HEK293 (cell line): ENCODE results near the gene ARHGAP15.

Experiments
- HOXC10 ChIP-seq: sonication (generic); formaldehyde crosslinking; IDR thresholded peaks from 2 replicates; pipeline ENCODE4 v1.8.1; 2023; ENCODE audit warnings: mild to moderate bottlenecking, missing genetic modification reagents
- HOXD13 ChIP-seq: sonication (generic); formaldehyde crosslinking; IDR thresholded peaks from 2 replicates; pipeline ENCODE4 v1.8.0; 2022; ENCODE audit warnings: missing genetic modification reagents, borderline replicate concordance
- PRDM6 ChIP-seq: fragments of 450-650 bp; formaldehyde crosslinking; IDR thresholded peaks from 2 replicates; pipeline ENCODE4 v1.5.1; 2017; ENCODE audit warnings: missing biosample characterization, missing genetic modification characterization
- SP3 ChIP-seq: fragments of 450-650 bp; formaldehyde crosslinking; IDR thresholded peaks from 2 replicates; pipeline ENCODE4 v1.5.1; 2016; ENCODE audit warnings: missing biosample characterization, missing genetic modification characterization
- ZEB2 ChIP-seq: fragments of 450-650 bp; formaldehyde crosslinking; IDR thresholded peaks from 2 replicates; pipeline ENCODE4 v1.5.1; 2016; ENCODE audit warnings: missing biosample characterization, missing genetic modification characterization
- ZNF10 ChIP-seq: fragments of 450-650 bp; formaldehyde crosslinking; IDR thresholded peaks from 2 replicates; pipeline ENCODE4 v1.5.1; 2017; ENCODE audit warnings: missing biosample characterization, missing genetic modification characterization
- ZNF202 ChIP-seq: fragments of 450-650 bp; formaldehyde crosslinking; IDR thresholded peaks from 2 replicates; pipeline ENCODE4 v1.5.1; 2016; ENCODE audit warnings: missing biosample characterization, missing genetic modification characterization, borderline replicate concordance
- ZNF324 ChIP-seq: fragments of 450-650 bp; formaldehyde crosslinking; IDR thresholded peaks from 2 replicates; pipeline ENCODE4 v1.5.1; 2016; ENCODE audit warnings: missing biosample characterization, missing genetic modification characterization
- ZNF335 ChIP-seq: fragments of 450-650 bp; formaldehyde crosslinking; conservative IDR thresholded peaks from 2 replicates; pipeline ENCODE4 v1.5.1; 2016; ENCODE audit warnings: missing biosample characterization, missing genetic modification characterization
- ZNF404 ChIP-seq: fragments of 450-650 bp; formaldehyde crosslinking; IDR thresholded peaks from 2 replicates; pipeline ENCODE4 v1.5.1; 2017; ENCODE audit warnings: missing biosample characterization, missing genetic modification characterization
- ZNF510 ChIP-seq: fragments of 450-650 bp; formaldehyde crosslinking; IDR thresholded peaks from 2 replicates; pipeline ENCODE4 v1.5.1; 2018; ENCODE audit warnings: mild to moderate bottlenecking, missing genetic modification characterization, missing biosample characterization; ENCODE audit not compliant: insufficient replicate concordance
- ZNF518A ChIP-seq: fragments of 450-650 bp; formaldehyde crosslinking; conservative IDR thresholded peaks from 2 replicates; pipeline ENCODE4 v1.5.1; 2016; ENCODE audit warnings: low read depth, missing biosample characterization, missing genetic modification characterization
- ZNF544 ChIP-seq: fragments of 450-650 bp; formaldehyde crosslinking; IDR thresholded peaks from 2 replicates; pipeline ENCODE4 v1.5.0; 2017; ENCODE audit warnings: missing biosample characterization, missing genetic modification characterization
- ZNF548 ChIP-seq: fragments of 450-650 bp; formaldehyde crosslinking; IDR thresholded peaks from 2 replicates; pipeline ENCODE4 v1.5.1; 2016; ENCODE audit warnings: missing biosample characterization, missing genetic modification characterization
- ZNF549 ChIP-seq: fragments of 450-650 bp; IDR thresholded peaks from 2 replicates; pipeline ENCODE4 v1.5.1; 2018; ENCODE audit warnings: missing biosample characterization, missing genetic modification characterization, mild to moderate bottlenecking, inconsistent platforms, moderate library complexity
- ZNF707 ChIP-seq: fragments of 450-650 bp; formaldehyde crosslinking; IDR thresholded peaks from 2 replicates; pipeline ENCODE4 v1.5.1; 2016; ENCODE audit warnings: missing biosample characterization, missing genetic modification characterization
- ZNF768 ChIP-seq: fragments of 450-650 bp; formaldehyde crosslinking; IDR thresholded peaks from 2 replicates; pipeline ENCODE4 v1.5.1; 2018; ENCODE audit warnings: missing biosample characterization, mild to moderate bottlenecking, missing genetic modification characterization
- ZNF777 ChIP-seq: fragments of 450-650 bp; formaldehyde crosslinking; IDR thresholded peaks from 2 replicates; pipeline ENCODE4 v1.5.1; 2017; ENCODE audit warnings: missing biosample characterization, missing genetic modification characterization, borderline replicate concordance
- ZNF843 ChIP-seq: fragments of 450-650 bp; formaldehyde crosslinking; IDR thresholded peaks from 2 replicates; pipeline ENCODE4 v1.5.1; 2016; ENCODE audit warnings: missing biosample characterization, missing genetic modification characterization
- ZSCAN30 ChIP-seq: fragments of 450-650 bp; IDR thresholded peaks from 2 replicates; pipeline ENCODE4 v1.5.1; 2018; ENCODE audit warnings: missing biosample characterization, mild to moderate bottlenecking, missing genetic modification characterization, moderate library complexity
- TF ChIP-seq, protein P1 (sequence below): fragments of 450-650 bp; formaldehyde crosslinking; IDR thresholded peaks from 2 replicates; pipeline ENCODE4 v1.5.0; 2017; ENCODE audit warnings: missing biosample characterization, missing genetic modification characterization, borderline replicate concordance
- TF ChIP-seq, protein P2 (sequence below): fragments of 450-650 bp; formaldehyde crosslinking; IDR thresholded peaks from 2 replicates; pipeline ENCODE4 v1.5.1; 2016; ENCODE audit warnings: missing biosample characterization, missing genetic modification characterization, borderline replicate concordance
- TF ChIP-seq, protein P3 (sequence below): fragments of 450-650 bp; formaldehyde crosslinking; IDR thresholded peaks from 2 replicates; pipeline ENCODE4; 2016; ENCODE audit warnings: missing biosample characterization, missing genetic modification characterization

Gene ARHGAP15

GRCh38 chr2:143397884-143398614 is 268.8 kb downstream of the ARHGAP15 start (continued):
- TF ChIP-seq ZNF510 (tag by site-specific recombination) = no peak
- TF ChIP-seq ZNF518A (tag by site-specific recombination) = no peak
- no peak for TF ChIP-seq ZNF707 (tag by site-specific recombination)
- no peak for TF ChIP-seq ZNF404 (tag by site-specific recombination)
- no peak for TF ChIP-seq SP3
- TF ChIP-seq ZNF10 (tag by site-specific recombination) = 0 out of 2 replicates have a peak, but pooled peaks have one; percentile 22
- TF ChIP-seq HOXC10 (CRISPR knock-in tag) = no peak
- no peak for TF ChIP-seq ZNF548 (tag by site-specific recombination)
- TF ChIP-seq PRDM6 = peak; percentile 89
- 0 out of 2 replicates have a peak, but pooled peaks have one; percentile 27 for TF ChIP-seq ZNF843 (tag by site-specific recombination)
- TF ChIP-seq ZNF544 (tag by site-specific recombination) = no peak
- TF ChIP-seq ZNF324 (tag by site-specific recombination) = no peak
- TF ChIP-seq, protein P1, sequence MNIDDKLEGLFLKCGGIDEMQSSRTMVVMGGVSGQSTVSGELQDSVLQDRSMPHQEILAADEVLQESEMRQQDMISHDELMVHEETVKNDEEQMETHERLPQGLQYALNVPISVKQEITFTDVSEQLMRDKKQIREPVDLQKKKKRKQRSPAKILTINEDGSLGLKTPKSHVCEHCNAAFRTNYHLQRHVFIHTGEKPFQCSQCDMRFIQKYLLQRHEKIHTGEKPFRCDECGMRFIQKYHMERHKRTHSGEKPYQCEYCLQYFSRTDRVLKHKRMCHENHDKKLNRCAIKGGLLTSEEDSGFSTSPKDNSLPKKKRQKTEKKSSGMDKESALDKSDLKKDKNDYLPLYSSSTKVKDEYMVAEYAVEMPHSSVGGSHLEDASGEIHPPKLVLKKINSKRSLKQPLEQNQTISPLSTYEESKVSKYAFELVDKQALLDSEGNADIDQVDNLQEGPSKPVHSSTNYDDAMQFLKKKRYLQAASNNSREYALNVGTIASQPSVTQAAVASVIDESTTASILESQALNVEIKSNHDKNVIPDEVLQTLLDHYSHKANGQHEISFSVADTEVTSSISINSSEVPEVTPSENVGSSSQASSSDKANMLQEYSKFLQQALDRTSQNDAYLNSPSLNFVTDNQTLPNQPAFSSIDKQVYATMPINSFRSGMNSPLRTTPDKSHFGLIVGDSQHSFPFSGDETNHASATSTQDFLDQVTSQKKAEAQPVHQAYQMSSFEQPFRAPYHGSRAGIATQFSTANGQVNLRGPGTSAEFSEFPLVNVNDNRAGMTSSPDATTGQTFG (tag by site-specific recombination) = no peak
- no peak for TF ChIP-seq ZNF202 (tag by site-specific recombination)
- TF ChIP-seq ZSCAN30 = no peak
- no peak for TF ChIP-seq ZNF777
- TF ChIP-seq, protein P2, sequence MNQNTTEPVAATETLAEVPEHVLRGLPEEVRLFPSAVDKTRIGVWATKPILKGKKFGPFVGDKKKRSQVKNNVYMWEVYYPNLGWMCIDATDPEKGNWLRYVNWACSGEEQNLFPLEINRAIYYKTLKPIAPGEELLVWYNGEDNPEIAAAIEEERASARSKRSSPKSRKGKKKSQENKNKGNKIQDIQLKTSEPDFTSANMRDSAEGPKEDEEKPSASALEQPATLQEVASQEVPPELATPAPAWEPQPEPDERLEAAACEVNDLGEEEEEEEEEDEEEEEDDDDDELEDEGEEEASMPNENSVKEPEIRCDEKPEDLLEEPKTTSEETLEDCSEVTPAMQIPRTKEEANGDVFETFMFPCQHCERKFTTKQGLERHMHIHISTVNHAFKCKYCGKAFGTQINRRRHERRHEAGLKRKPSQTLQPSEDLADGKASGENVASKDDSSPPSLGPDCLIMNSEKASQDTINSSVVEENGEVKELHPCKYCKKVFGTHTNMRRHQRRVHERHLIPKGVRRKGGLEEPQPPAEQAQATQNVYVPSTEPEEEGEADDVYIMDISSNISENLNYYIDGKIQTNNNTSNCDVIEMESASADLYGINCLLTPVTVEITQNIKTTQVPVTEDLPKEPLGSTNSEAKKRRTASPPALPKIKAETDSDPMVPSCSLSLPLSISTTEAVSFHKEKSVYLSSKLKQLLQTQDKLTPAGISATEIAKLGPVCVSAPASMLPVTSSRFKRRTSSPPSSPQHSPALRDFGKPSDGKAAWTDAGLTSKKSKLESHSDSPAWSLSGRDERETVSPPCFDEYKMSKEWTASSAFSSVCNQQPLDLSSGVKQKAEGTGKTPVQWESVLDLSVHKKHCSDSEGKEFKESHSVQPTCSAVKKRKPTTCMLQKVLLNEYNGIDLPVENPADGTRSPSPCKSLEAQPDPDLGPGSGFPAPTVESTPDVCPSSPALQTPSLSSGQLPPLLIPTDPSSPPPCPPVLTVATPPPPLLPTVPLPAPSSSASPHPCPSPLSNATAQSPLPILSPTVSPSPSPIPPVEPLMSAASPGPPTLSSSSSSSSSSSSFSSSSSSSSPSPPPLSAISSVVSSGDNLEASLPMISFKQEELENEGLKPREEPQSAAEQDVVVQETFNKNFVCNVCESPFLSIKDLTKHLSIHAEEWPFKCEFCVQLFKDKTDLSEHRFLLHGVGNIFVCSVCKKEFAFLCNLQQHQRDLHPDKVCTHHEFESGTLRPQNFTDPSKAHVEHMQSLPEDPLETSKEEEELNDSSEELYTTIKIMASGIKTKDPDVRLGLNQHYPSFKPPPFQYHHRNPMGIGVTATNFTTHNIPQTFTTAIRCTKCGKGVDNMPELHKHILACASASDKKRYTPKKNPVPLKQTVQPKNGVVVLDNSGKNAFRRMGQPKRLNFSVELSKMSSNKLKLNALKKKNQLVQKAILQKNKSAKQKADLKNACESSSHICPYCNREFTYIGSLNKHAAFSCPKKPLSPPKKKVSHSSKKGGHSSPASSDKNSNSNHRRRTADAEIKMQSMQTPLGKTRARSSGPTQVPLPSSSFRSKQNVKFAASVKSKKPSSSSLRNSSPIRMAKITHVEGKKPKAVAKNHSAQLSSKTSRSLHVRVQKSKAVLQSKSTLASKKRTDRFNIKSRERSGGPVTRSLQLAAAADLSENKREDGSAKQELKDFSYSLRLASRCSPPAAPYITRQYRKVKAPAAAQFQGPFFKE (tag by site-specific recombination) = no peak
- TF ChIP-seq, protein P3, sequence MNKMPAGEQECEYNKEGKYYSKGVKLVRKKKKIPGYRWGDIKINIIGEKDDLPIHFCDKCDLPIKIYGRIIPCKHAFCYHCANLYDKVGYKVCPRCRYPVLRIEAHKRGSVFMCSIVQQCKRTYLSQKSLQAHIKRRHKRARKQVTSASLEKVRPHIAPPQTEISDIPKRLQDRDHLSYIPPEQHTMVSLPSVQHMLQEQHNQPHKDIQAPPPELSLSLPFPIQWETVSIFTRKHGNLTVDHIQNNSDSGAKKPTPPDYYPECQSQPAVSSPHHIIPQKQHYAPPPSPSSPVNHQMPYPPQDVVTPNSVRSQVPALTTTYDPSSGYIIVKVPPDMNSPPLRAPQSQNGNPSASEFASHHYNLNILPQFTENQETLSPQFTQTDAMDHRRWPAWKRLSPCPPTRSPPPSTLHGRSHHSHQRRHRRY = no peak
- no peak for TF ChIP-seq ZNF549
- 0 out of 2 replicates have a peak, but pooled peaks have one; percentile 27 for TF ChIP-seq ZEB2
- TF ChIP-seq HOXD13 (CRISPR knock-in tag) = no peak
- no peak for TF ChIP-seq ZNF335 (tag by site-specific recombination)
- TF ChIP-seq ZNF768 = no peak
